HepG2 (cell line): ENCODE results near the gene SMLR1. TPM values are rescaled to one million over a fixed set of nuclear protein-coding genes. Genes with fewer than 3 reads are reported as not detected.

Experiments
- ATAC-seq: fragments of 200-7000 bp; cut with Tn5 transposase; 3 replicates; pipeline ENCODE4 v1.9.1; 2020; ENCODE audit warnings: mild to moderate bottlenecking, moderate library complexity
- BruUV-seq: library from RNA; stranded (reverse); fragments of 400-500 nt; replicated peaks from 2 replicates; lab custom pipeline; 2021; lab: Mats Ljungman, UMichigan
- CTCF ChIA-PET: fragments of 300-600 bp; formaldehyde crosslinking; extraction: SDS; loops from one replicate; lab custom pipeline; 2021; ENCODE audit warnings: low total read pairs, inconsistent platforms, low intra/inter-chr PET ratio; lab: Yijun Ruan, JAX
- POLR2A ChIA-PET: fragments of 350-600 bp; sonication (Branson Sonifier 250); formaldehyde crosslinking; loops from one replicate; lab custom pipeline; 2020; ENCODE audit warnings: antibody characterized with exemption, inconsistent platforms; lab: Yijun Ruan, JAX
- DNase-seq: peaks from one replicate; pipeline ENCODE4 v3.0.0-alpha.2; 2015; ENCODE audit warnings: low spot score
- FAIRE-seq: peaks from 3 replicates; lab custom pipeline; 2011; peaks lifted over from hg19 to GRCh38; lab: Jason Lieb, UNC
- H2AFZ ChIP-seq: one replicate; pipeline ENCODE4 v1.6.1; 2011; ENCODE audit warnings: low read length, inconsistent platforms
- H3K27ac ChIP-seq: fragments of 300-600 bp; 3 replicates; pipeline ENCODE4 v1.8.0; 2011; ENCODE audit warnings: mixed run types, mild to moderate bottlenecking, mixed read lengths, low read length, inconsistent platforms; ENCODE audit not compliant: insufficient read depth; ENCODE audit errors: extremely low read length
- H3K27me3 ChIP-seq, 2 experiments: fragments of 200-600 bp in 1 of 2; 2 replicates in 1 of 2; 3 replicates in 1 of 2; pipeline versions ENCODE4 v1.6.0 to v1.8.0; 2011; ENCODE audit warnings: low read length in 2 of 2, mild to moderate bottlenecking in 2 of 2, moderate library complexity in 2 of 2, inconsistent platforms in 1 of 2; ENCODE audit not compliant: insufficient read depth in 2 of 2, control insufficient read depth in 1 of 2
- H3K36me3 ChIP-seq, 2 experiments: fragments of 200-600 bp in 1 of 2; replicated peaks in 1 of 2; 2 replicates in 1 of 2; 3 replicates in 1 of 2; pipeline versions ENCODE4 v1.5.1 to v1.8.0; 2011; ENCODE audit warnings: low read length in 2 of 2, inconsistent platforms in 1 of 2; ENCODE audit not compliant: insufficient read depth in 2 of 2, control insufficient read depth in 1 of 2
- H3K4me1 ChIP-seq: 2 replicates; pipeline ENCODE4 v1.5.1; 2012; ENCODE audit warnings: low read length, inconsistent platforms; ENCODE audit not compliant: insufficient read depth
- H3K4me2 ChIP-seq: 2 replicates; pipeline ENCODE4 v1.6.0; 2011; ENCODE audit warnings: low read depth, low read length, inconsistent platforms
- H3K4me3 ChIP-seq, 3 experiments: fragments of 200-600 bp in 1 of 3; sonication (generic), shearing (Covaris generic) in 1 of 3; replicated peaks in 1 of 3; 2 replicates each; pipeline ENCODE4 v1.5.1; 2011 to 2016; ENCODE audit warnings: low read length in 3 of 3, inconsistent platforms in 2 of 3, low read depth in 2 of 3, mild to moderate bottlenecking in 2 of 3, control low read depth in 1 of 3, mixed read lengths in 1 of 3; ENCODE audit not compliant: insufficient read depth in 1 of 3
- H3K79me2 ChIP-seq: one replicate; pipeline ENCODE4 v1.6.1; 2011; ENCODE audit warnings: low read length, inconsistent platforms; ENCODE audit not compliant: insufficient read depth
- H3K9ac ChIP-seq: 2 replicates; pipeline ENCODE4 v1.6.0; 2011; ENCODE audit warnings: mild to moderate bottlenecking, low read depth, low read length, inconsistent platforms; ENCODE audit not compliant: insufficient read depth
- H3K9me3 ChIP-seq: 2 replicates; pipeline ENCODE4 v1.5.1; 2012; ENCODE audit warnings: mild to moderate bottlenecking, low read length
- H4K20me1 ChIP-seq: 2 replicates; pipeline ENCODE4 v1.6.0; 2011; ENCODE audit warnings: inconsistent platforms, mild to moderate bottlenecking, low read length, moderate library complexity; ENCODE audit not compliant: insufficient read depth
- ARID3A ChIP-seq: IDR thresholded peaks from 2 replicates; pipeline ENCODE4 v1.6.1; 2012; ENCODE audit warnings: low read depth, low read length, improper control_type of control experiment
- REPIN1 ChIP-seq: sonication (generic); formaldehyde crosslinking; IDR thresholded peaks from 2 replicates; pipeline ENCODE4 v1.8.0; 2022; ENCODE audit warnings: missing genetic modification reagents, low read depth, mild to moderate bottlenecking, borderline replicate concordance
- RFXANK ChIP-seq: IDR thresholded peaks from 2 replicates; pipeline ENCODE4 v1.6.1; 2016
- SIX4 ChIP-seq: sonication (generic); formaldehyde crosslinking; IDR thresholded peaks from 2 replicates; pipeline ENCODE4 v1.4.0; 2020; ENCODE audit warnings: missing genetic modification reagents
- TFDP1 ChIP-seq: IDR thresholded peaks from 2 replicates; pipeline ENCODE4 v1.6.1; 2016; ENCODE audit warnings: missing compliant biosample characterization, missing genetic modification reagents, borderline replicate concordance
- ZMYM3 ChIP-seq: sonication (generic); formaldehyde crosslinking; IDR thresholded peaks from 2 replicates; pipeline ENCODE4 v1.5.1; 2020; ENCODE audit warnings: mild to moderate bottlenecking, missing genetic modification reagents
- ZNF414 ChIP-seq: sonication (generic); formaldehyde crosslinking; IDR thresholded peaks from 2 replicates; pipeline ENCODE4 v1.5.0; 2020; ENCODE audit warnings: missing genetic modification reagents
- ZNF431 ChIP-seq: sonication (generic); formaldehyde crosslinking; IDR thresholded peaks from 2 replicates; pipeline ENCODE4 v1.9.0; 2022; ENCODE audit warnings: missing genetic modification reagents, low read depth, mild to moderate bottlenecking, borderline replicate concordance
- ZNF724P ChIP-seq: sonication (generic); formaldehyde crosslinking; IDR thresholded peaks from 2 replicates; pipeline ENCODE4 v1.8.0; 2022; ENCODE audit warnings: missing genetic modification reagents, borderline replicate concordance
- ZNF766 ChIP-seq: sonication (generic); formaldehyde crosslinking; IDR thresholded peaks from 2 replicates; pipeline ENCODE4 v1.5.0; 2020; ENCODE audit warnings: missing genetic modification reagents, borderline replicate concordance
- ZNF816 ChIP-seq: sonication (generic); formaldehyde crosslinking; IDR thresholded peaks from 2 replicates; pipeline ENCODE4 v1.8.0; 2022; ENCODE audit warnings: missing genetic modification reagents, mild to moderate bottlenecking, borderline replicate concordance
- ZSCAN25 ChIP-seq: sonication (generic); formaldehyde crosslinking; IDR thresholded peaks from 2 replicates; pipeline ENCODE4 v1.8.0; 2022; ENCODE audit warnings: mild to moderate bottlenecking, missing genetic modification reagents
- WGBS: methylation state at CpG from one replicate; pipeline ENCODE4 v1.1.6; 2017; ENCODE audit warnings: low lambda C conversion rate; 5-methylcytosine and 5-hydroxymethylcytosine counted together
- in situ Hi-C: cut with HindIII; loops from 2 replicates; pipeline ENCODE4 v1.10.0; 2017; ENCODE audit warnings: low pct_unique_long_range_greater_than_20kb; ENCODE audit not compliant: extremely low pct_ligation_motif_present
- intact Hi-C: fragments of 100-400 bp; cut with micrococcal nuclease; formaldehyde crosslinking; loops from one replicate; pipeline ENCODE4 v1.10.0; 2022; ENCODE audit not compliant: unreplicated experiment
- polyA plus RNA-seq, 8 experiments: library from polyadenylated mRNA; depleted of rRNA in 3 of 8; stranded (reverse) in 7 of 8; unstranded in 1 of 8; fragments of >200 nt; fragmentation: Illumina TruSeq in 4 of 8; extraction: Trizol in 4 of 8; gene quantifications; 2 replicates each; pipeline versions ENCODE4 v1.2.1 to v1.2.3, GENCODE V29; 2011 to 2016; ENCODE audit warnings: low read depth in 4 of 8, missing spikeins in 1 of 8, mixed read lengths in 1 of 8; ENCODE audit not compliant: insufficient read depth in 1 of 8
- total RNA-seq, 5 experiments: library from RNA; depleted of rRNA; stranded (reverse); fragments of >200 nt; fragmentation: Illumina TruSeq; extraction: Trizol; gene quantifications; 2 replicates each; pipeline ENCODE4 v1.2.3, GENCODE V29; 2016; ENCODE audit warnings: low read depth in 1 of 5
- TF ChIP-seq, protein P1 (sequence below): sonication (generic); formaldehyde crosslinking; IDR thresholded peaks from 2 replicates; pipeline ENCODE4 v1.8.0; 2022; ENCODE audit warnings: mild to moderate bottlenecking, missing genetic modification reagents, borderline replicate concordance
- TF ChIP-seq, protein P2 (sequence below), 2 experiments: sonication (generic) in 1 of 2; formaldehyde crosslinking in 1 of 2; IDR thresholded peaks; 2 replicates each; pipeline versions ENCODE4 v1.4.0 to v1.6.1; 2018 to 2020; ENCODE audit warnings: missing genetic modification reagents in 2 of 2, borderline replicate concordance in 1 of 2, low read depth in 1 of 2, mild to moderate bottlenecking in 1 of 2, missing biosample characterization in 1 of 2
- TF ChIP-seq, protein P3 (sequence below): IDR thresholded peaks from 2 replicates; pipeline ENCODE4 v1.6.1; 2012; ENCODE audit warnings: inconsistent platforms

The SMLR1 gene
- total and polyA plus RNA-seq, 2 of the 13 experiments (the other 11 are each of a cell fraction or from before 2014, with no cell fraction given): 41.8 to 104 TPM

- H2AFZ ChIP-seq: no peak overlapping the region
- in situ Hi-C loops (no loop called here), intact Hi-C loops (no loop called here)
- no peaks in the 10 kb centered on the region for H3K79me2 ChIP-seq
- H3K27me3 ChIP-seq: no peaks in the 10 kb centered on the region
- BruUV-seq: no TSS peak
- H3K4me3 ChIP-seq: peak overlapping the region in 2 of 3 experiments; percentile 13 to 31; a peak in 3 of 6 replicates
- peak overlapping the region; percentile 77 for H3K27ac ChIP-seq
- no peaks in the 10 kb centered on the region for H4K20me1 ChIP-seq
- H3K9me3 ChIP-seq: peaks cover 4% of the 10 kb centered on the region; the same call in 1 of the 2 replicates
- peaks cover 88% of the 10 kb centered on the region for H3K4me1 ChIP-seq
- H3K9ac ChIP-seq: peak overlapping the region; percentile 3; the same call in 1 of the 2 replicates
- FAIRE-seq (peak; percentile 96), DNase-seq (peak; percentile 88), ATAC-seq (peak; percentile 78)
- 5% methylated on average over 5 of the region's 5 CpGs for WGBS
- ChIA-PET CTCF (no interaction called here), POLR2A (interaction anchor here (0.7 to 3.6 kb wide), 11 partner anchors 9 to 38 kb away, joined by 3 to 35 read pairs (median 5); partner anchors contain the start of gene SMLR1)
- peak overlapping the region; percentile 81 for H3K4me2 ChIP-seq
- no peaks in the 10 kb centered on the region; a peak in 1 of 5 replicates for H3K36me3 ChIP-seq
- no peak for TF ChIP-seq ZNF724P
- TF ChIP-seq REPIN1 (CRISPR knock-in tag): peak; percentile 66; the same call in 1 of the 2 replicates
- TF ChIP-seq ZMYM3: peak; percentile 66
- TF ChIP-seq, protein P1, sequence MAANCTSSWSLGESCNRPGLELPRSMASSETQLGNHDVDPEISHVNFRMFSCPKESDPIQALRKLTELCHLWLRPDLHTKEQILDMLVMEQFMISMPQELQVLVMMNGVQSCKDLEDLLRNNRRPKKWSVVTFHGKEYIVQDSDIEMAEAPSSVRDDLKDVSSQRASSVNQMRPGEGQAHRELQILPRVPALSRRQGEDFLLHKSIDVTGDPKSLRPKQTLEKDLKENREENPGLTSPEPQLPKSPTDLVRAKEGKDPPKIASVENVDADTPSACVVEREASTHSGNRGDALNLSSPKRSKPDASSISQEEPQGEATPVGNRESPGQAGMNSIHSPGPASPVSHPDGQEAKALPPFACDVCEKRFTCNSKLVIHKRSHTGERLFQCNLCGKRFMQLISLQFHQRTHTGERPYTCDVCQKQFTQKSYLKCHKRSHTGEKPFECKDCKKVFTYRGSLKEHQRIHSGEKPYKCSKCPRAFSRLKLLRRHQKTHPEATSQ: peak; percentile 59; the same call in 1 of the 2 replicates
- TF ChIP-seq, protein P2, sequence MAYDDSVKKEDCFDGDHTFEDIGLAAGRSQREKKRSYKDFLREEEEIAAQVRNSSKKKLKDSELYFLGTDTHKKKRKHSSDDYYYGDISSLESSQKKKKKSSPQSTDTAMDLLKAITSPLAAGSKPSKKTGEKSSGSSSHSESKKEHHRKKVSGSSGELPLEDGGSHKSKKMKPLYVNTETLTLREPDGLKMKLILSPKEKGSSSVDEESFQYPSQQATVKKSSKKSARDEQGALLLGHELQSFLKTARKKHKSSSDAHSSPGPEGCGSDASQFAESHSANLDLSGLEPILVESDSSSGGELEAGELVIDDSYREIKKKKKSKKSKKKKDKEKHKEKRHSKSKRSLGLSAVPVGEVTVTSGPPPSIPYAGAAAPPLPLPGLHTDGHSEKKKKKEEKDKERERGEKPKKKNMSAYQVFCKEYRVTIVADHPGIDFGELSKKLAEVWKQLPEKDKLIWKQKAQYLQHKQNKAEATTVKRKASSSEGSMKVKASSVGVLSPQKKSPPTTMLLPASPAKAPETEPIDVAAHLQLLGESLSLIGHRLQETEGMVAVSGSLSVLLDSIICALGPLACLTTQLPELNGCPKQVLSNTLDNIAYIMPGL (CRISPR knock-in tag; IDR thresholded peaks at IDR 0.05; ENCODE audit: borderline replicate concordance in 1 of 2, low read depth in 1 of 2): peak in 1 of 2 experiments; percentile 30; a peak in 1 of 4 replicates
- no peak; the same call in 1 of the 2 replicates for TF ChIP-seq ZSCAN25 (CRISPR knock-in tag)
- TF ChIP-seq ZNF816 (CRISPR knock-in tag): peak; percentile 63; the same call in 1 of the 2 replicates
- TF ChIP-seq, protein P3, sequence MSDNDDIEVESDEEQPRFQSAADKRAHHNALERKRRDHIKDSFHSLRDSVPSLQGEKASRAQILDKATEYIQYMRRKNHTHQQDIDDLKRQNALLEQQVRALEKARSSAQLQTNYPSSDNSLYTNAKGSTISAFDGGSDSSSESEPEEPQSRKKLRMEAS: peak; percentile 41
- peak; percentile 63; the same call in 1 of the 2 replicates for TF ChIP-seq ZNF414 (CRISPR knock-in tag)
- no peak for TF ChIP-seq SIX4 (CRISPR knock-in tag)
- TF ChIP-seq TFDP1: peak; percentile 52; the same call in 1 of the 2 replicates
- no peak for TF ChIP-seq ZNF431 (CRISPR knock-in tag)
- TF ChIP-seq ARID3A: 0 out of 2 replicates have a peak, but pooled peaks have one; percentile 41
- no peak for TF ChIP-seq RFXANK
- peak; percentile 38; the same call in 1 of the 2 replicates for TF ChIP-seq ZNF766 (CRISPR knock-in tag)
These were observed 26.5 kb downstream of the SMLR1 start for GRCh38 chr6:130853555-130854183.
